GM21528 (cell line): ENCODE data around the gene CADM4.

ENCODE experiments used
- ATAC-seq: cut with Tn5 transposase; IDR thresholded peaks from one replicate; pipeline ENCODE4 v1.9.1; 2021; ENCODE audit warnings: mild to moderate bottlenecking, moderate library complexity; ENCODE audit not compliant: unreplicated experiment, low FRiP score

The CADM4 gene

DNA sequence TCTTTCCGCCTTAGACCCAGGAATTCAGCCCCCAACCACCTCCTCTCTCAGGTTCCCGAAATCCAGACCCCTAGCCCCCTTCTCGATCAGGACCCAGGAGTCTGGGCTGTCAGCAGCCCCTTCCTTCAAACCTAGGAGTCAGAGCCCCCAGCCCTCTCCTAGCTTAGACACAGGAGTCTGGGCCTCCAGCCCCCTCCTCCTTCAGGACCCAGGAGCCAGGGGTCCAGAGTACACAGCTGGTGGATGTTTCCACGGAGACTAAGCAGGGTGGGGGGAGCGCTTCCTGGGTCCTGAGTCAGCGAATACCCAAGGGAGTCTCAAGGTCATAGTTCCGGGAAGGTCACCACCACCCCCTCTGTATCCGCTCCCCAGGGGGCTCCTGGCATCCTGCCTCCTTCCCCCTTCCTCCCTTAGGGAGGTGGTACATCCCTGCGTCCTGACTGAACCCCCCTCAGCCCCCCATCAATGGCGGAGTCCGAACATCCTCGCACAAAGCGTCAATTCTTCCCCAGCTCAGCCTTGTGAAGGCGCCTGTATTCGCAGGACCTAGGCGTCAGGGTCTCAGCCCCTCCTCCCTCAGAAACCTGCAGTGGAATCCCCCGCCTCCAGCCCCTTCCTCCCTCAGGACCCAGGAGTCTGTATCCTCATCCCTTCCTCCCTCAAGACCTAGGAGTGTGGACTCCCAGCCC lies 4.6 kb downstream of the CADM4 start:
- no peak for ATAC-seq

DNA sequence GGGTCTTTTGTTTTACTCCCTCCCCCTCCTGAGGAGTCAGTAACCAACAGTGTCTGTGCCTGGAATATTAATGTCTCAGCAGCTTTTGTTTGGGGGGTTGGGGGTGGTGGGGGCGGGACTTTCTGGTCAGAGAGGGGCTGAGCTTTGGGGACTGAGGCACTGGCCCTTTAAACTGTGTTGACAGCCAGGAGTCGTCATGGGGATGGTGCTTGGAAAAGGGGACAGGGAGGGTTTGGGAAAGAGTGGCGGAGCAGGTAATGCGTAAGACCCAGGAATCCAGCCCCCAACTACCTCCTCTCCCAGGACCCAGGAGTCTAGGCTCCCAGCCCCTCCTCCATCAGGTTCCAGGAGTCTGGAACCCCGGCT lies 5.2 kb downstream of the CADM4 start:
- no peak for ATAC-seq

DNA sequence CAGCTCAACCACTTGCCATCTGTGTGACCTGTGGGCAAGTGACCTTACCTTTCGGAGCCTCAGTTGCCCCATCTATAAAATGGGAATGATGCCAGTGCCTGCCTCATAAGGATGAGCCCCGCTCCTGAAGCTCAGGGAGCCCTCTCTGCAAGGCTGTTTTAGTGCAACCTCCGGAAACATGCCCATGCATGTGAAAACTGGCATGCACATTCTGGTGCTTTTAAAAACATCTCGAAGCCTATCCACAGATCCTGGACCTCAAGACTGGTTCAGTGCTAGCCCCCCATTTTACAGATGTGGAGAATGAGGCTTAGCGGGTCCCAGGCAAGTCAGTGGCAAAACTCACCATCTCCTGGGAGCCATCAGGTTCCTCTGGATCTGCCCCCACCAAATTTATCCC lies 5.6 kb downstream of the CADM4 start:
- no peak for ATAC-seq

DNA sequence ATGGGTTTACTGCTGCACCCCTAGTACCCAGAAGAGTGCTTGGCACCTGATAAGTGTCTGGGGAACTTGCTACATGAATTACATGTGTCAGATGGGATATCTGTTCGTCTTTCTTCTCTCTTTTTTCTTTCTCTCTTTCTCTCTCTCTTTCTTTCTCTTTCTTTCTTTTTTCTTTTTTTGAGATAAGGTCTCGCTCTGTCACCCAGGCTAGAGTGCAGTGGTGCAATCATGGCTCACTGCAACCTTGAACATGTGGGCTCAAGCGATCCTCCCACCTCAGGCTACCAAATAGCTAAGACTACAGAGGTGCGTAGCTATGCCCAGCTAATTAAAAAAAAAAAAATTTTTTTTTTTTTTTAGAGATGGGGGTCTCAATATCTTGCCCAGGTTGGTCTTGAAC lies 6.1 kb downstream of the CADM4 start:
- no peak for ATAC-seq

DNA sequence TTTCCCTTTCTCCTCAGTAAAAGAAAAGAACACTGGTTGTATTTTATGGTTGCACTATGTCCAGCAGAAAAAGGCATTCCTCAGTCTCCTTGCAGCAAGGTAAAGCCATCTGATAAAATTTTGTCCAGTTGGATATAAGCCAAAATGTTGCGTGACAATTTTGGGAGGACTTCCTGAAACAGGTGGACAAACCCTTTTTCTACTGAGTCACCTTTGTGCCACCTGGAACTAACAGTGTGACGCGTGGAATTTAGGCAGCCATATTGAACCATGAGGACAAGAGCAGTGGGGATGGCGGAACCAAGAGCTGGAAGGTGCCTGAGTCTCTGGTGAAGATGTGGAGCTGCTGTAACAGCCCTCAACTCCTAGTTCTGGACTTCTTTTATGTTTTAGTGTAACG lies 8.2 kb downstream of the CADM4 start:
- no peak for ATAC-seq

DNA sequence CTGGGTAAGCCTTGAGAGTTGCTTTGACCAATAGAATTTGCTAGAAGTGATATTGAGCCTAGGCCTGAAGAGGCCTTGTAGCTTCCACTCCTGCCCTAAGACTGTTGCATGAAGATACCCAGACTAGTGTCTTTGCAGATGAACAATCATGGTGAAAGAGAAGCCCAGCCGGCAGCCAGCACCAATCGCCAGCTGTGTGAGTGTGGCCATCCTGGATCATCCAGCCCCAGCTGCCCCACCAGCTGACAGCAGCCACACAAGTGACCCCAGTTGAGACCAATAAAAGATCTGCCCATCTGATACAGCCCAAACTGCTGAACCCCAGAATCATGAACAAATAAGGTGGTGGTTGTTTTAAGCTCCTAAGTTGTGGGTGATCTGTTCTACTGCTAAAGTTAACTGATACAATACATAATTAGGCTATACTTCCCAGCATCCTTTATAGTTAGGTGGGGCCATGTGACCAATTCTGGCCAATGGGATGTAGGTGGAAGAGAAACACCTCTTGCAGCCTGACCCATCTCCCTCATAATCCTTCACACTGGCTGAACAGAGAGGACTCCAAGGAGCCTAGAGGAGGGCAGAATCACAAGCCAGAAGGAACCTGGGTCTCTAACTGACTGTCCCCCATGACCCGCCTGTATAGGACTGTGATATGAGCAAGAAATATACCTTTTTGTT lies 10.9 kb downstream of the CADM4 start:
- no peak for ATAC-seq

DNA sequence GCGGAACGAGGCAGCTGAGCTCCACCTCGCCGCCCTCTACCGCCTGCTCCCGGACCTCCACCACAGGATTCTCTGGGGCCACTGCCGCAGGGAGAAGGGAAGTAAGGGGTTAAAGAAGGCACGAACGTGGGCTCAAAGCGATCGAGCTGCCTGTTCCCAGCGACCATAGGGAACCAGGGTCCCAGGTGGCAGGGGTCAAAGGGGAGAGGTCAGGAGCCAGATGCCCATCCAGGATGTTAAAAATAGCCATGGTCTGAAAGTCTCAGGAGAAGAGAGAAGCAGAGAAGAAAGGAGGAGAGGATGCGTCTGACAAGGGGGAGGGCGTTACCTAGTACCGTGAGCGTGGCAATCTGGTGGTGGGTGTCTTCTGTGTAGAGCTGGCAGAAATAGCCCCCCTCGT lies 12.8 kb downstream of the CADM4 start:
- ATAC-seq, result no peak

DNA sequence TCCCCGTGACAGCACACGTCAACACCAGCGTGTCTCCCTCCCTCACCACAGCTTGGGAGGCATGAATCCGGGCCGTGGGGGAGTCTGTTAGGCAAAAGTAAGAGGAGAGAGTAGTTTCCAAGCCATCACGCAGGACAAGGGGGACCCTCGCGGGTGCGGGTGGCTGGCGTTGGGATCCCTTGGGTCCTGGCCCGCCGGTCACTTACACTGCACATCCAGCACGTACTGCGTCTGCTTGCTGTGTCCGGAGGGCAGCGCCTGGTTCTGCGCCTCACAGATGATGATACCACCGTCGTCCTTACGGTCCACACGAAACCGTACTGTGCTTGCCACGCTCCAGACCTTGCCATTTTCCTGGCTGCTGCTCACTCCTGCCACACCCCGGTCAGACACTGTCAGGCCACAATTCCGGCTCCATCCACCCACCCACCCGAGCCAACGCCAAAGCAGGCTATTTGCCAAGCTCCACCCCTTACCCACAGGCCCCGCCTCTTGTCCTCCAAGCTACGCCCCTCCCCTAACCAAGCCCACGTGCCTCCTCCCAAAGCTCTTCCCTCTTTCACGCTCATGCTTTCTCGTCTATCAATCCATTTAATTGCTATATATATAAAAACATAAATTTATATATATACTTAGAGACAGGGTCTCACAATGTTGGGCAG lies 13.6 kb downstream of the CADM4 start:
- ATAC-seq, result no peak

DNA sequence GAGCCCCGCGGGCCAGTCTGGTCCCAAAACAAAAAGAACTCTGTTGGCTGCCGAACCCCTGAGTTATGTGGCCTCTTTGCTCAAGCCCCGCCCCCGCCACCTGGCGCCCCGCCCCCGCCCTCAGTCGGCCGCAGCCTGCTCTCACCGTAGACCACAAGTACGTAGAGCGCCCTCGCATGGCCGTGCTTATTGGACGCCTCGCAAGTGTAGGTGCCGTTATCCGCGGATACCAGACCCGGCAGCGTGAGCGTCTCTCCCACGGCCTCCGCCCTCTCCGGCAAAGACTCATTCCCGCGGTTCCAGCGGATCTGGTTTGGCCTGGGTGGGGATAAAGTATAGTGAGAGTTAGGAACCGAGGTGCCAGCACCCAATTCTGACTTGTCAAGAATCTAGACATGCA lies 14.7 kb downstream of the CADM4 start:
- no peak for ATAC-seq

DNA sequence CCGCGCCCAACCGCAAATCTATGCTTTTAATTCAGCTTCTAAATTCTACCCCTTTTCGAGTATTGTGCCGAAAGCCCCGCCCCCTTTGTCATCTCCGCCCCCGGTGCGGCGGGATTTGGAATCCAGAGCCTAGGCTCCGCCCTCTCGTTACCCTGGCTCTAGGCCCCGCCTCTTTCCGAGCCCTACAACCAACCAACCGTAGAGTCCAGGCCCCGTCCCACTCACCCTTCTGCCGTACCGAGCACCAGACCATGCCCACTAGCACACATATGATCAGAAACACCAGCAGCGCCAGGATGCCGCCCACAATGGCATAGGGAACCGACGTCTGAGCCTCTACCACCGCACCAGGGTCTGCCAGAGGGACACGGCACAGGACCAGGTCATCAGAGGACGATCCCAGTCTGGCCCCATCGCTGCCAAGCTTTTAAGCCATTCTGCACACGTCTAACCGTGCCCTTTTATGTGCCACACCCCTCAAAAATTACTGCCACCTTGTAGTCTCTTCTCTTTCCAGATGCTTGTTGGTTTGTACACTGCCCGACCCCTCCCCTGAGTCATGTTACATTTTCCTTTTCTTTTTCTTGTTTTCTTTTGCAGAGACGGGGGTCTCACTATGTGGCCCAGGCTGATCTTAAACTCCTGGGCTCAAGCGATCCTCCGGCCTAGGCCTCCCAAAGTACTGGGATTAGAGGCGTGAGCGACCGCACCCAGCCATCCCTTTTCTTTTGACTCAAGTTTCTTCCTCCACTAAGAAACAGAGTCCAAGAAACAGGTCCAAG lies 15.6 kb downstream of the CADM4 start:
- ATAC-seq, result no peak

DNA sequence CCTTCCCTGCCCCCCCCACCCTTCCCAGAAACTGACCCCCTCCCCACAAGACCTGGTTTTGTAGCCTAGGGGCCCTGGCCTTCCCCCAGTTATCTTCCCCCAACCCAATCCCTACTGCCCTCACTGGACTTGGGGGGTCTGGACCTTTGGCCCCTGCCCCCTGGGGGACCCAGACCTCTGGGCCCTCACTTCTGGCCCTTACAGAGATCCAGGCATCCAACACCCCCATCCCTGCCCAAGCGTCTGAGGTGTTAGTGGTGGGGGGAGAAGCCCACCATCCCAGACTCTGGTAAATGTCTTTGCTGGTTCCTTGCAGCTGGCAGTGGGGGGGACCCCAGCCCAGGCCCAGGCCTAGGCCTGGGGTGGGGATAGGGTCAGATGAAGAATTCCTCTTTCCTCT lies 16.7 kb downstream of the CADM4 start:
- no peak for ATAC-seq

DNA sequence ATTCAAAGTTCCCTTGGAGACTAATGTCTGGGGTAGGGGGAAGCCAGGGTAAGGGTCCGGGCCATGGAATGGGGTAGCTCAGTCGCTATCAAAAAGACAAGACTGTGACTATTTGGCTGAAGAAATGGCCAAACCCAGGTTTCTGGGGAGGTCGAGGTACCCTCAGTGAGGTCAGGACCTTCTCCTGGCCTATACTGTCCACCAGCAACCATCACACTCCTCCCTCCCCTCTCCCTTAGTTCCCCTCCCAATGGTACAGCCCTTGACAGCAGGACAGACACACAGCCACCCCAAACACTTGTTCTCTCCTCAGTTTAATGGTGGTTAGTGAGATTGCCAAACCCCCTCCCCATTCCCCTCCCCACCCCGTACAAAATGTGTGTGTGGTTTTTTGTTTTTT lies 17.6 kb downstream of the CADM4 start:
- no peak for ATAC-seq

DNA sequence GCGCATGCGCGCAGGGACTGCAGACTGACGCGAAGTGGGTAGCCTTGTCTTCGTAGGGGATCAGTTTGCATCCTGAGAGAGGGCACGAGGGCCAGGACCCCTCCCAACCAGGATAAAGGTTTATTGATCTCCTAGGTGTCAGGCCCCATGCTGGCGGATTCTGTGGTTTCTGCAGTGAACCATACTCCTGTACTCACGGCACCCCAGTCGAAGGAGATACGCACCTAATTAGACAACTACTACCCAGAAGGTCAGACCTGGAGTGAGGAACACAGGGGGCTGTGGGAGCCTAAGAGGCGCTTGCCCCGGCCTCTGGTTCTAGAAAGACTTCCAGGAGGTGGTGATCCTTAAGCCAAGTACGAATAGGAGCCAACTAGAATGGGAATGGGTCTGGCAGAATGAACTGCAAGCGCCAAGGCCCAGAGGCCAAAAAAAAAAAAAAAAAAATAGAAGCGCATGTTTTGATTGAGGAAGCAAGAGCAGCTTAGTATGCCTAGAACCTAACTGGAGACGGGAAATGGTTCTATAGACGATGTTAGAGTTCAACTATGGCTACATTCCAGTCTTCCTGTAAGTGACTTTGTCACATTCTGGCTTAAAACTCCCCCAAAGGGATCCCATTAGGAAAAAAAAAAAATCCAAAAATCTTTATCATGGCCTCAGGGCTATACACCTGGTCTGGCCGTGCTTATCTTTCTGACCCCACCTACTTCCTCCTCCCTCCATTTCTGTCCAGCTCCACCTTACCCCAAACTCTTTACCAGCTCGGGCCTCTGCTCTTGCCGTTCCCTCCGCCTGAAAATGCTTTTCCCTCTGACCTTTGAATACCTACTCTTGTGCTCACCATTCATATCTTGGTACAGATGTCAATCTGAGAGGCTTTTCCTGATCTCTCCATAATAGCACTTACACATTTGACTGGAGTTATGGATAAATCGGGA lies 19.3 kb downstream of the CADM4 start:
- no peak for ATAC-seq

DNA sequence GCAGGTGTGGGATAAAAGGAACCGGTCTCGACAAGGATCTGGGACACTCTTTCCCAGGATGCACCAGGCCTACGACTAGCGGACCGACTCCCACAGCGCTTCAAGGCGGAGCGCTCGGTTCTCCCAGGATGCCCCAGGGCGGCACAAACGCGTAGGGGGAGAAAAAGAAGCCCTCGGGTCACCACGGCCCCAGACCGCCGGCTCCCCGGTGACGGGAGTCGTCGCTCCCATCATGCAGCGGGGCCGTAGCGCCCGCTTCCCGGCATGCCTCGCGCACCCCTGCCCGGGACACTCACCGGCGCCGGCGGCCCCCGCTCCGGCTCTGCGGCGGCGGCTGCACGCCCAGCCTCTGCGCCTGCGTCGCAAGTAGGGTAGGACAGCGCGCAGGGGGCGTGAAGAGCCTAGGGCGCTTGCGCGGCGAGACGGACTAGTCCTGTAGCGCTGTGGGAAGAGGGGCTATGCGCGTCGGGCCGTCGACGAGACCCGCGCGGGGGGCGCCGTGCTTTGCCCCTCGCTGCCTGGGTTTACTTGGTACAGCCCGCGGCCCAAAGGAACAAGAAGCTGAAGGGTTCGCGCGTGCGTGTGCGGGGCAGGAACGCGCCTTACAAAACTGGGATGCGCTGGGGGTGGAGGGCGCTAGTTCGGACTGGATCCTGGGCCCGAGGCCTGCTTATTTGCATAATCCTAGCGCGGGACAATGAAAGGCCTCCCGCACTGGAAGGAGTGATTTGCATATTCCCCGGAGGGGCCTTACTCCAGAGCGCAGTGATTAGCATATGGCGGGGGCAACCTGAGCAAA lies 20.2 kb downstream of the CADM4 start, which contains the start of gene ZNF428:
Gene ZNF428, minus strand, starts transcription at position 368 of the 799 bp plus-strand sequence. CDS start 5,325 bp downstream, outside the sequence.
- ATAC-seq, result peak; percentile 72

DNA sequence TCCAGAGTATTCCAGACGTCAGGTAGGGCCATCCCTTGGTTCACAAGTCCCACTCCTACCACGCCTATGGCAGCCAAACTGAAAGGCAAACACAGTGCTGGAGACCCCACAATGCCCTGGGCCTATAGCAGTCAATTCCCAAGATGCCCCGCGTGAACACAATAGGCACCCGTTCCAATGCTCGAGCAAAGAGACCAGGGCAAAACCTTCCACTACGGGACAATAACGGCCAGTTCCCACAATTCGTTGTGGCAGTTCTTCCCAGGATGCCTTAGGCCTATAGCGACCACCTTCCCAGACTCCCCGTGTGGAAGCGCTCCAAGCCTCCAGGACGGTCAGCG lies 20.8 kb downstream of the CADM4 start:
- ATAC-seq, result peak; percentile 25

DNA sequence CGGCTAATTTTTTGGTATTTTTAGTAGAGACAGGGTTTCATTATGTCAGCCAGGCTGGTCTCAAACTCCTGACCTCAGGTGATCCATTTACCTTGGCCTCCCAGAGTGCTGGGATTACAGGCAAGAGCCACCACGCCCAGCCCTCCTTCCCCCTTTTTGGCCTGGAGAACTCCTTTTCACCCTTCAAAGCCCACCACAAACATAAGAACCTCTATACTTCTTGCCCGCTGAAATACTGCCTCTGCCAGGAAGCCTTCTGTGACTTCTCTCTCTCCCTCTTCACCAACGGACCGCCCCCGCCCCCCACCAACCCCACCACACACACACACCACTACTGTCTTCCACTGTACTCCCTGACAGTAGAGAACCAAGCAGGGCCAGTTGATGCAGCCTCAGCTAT lies 22.7 kb downstream of the CADM4 start:
- ATAC-seq, result no peak

DNA sequence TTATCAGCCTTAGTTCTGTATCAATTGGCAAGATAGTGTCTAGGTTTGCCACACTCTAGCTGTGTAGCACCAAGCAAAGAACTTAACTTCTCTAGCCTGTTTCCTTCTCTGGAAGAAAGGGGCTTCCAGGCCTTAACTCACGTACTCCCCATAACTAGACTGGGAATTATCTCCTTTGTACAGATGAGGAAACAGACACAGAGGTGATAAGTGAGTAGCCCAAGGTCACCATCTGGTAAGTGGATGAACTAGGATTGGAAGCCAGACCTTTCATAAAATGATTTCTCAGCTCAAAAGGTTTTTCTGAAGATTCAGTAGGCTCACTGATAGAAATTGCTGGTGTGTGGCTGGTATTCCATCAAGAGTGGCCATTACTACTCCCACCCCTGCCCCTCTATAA lies 23.3 kb downstream of the CADM4 start:
- ATAC-seq, result no peak

DNA sequence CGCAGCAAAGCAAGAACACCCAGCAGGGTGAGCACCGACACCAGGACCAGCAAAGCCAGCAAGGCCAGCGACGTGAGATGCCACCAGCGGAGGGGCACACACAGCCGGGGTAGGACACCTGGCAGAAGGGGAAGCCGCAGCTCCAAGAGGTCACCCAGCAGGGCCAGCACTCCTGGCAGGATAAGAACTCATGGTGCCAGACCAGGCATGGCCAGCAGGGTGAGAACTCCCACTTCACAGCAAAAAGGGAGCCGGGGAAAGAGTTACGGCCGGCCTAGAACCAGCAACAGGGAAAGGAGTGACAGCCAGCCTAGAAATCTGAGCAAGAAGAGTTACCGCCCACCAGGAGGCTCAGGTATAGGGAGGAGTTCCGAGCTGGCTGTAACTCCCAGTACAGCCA lies 27.3 kb downstream of the CADM4 start:
- ATAC-seq, result no peak

DNA sequence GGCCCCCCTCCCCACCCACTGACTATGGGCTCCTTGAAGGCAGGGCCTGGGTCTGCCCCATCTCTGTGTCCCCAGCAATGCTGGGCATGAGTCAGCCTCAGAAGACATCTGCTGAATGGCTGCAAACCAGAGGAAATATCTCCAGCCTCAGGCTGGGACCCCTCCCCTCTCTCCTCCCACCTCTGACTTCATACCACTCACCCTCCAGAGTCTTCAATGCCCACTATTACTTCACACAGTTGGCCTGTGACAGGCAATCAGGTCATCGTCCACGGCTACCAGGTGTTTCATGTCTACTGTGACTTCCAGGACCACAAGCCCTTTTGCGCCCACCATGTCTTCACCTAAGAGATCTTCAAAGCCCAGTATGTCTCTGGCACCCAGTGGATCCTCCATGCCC lies 27.9 kb downstream of the CADM4 start, which contains the start of gene SRRM5:
Gene SRRM5, plus strand, starts transcription at position 301 of the 400 bp plus-strand sequence. Its CDS starts 34 bp downstream, at position 335.
- no peak for ATAC-seq
